NCI-H446 treated with DMSO at 0.1 percent for 48 hours (cell line): Measurements from ENCODE around the gene MB21D2.

Source experiments
- DNase-seq: peaks from one replicate; lab custom pipeline; 2025; lab: John Stamatoyannopoulos, UW

MB21D2 gene

DNA sequence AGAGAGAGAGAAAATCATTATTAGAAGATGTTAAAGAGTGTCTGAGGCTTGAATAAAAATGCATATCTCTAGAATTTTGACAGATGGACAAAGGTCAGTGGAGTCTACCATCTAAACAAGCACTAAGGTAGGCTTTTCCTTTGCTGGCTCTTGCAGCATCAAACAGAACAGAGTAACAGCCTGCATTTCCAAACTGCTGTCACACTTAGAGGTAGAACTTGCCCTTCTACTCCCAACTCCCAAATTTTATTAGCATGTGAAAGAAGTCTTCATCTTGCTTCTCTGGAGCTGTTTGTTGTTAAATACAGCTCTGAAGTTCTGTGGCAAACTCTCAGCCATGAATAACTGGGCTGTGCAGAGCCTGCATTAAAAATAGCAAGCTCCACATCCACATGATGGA lies 4.1 kb upstream of the MB21D2 start:
- DNase-seq: no peak

GRCh38 chr3:192920411-192920810 lies 2.8 kb upstream of the MB21D2 start:
- no peak for DNase-seq

DNA sequence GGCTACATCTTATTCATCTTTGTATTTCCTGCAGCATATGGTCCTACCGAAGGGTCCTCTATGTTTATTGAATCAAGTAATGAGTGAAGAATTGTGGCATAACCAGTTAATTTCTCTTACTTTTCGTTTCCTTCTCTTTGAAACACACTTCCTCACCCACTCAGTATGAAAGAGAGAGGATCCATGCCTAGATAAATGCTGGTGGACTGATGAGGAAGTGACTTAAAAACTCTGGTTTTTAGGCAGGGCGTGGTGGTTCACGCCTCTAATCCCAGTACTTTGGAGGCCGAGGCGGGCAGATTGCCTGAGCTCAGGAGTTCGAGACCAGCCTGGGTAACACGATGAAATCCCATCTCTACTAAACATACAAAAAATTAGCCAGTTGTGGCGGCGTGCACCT lies 2.2 kb upstream of the MB21D2 start:
- DNase-seq: no peak

DNA sequence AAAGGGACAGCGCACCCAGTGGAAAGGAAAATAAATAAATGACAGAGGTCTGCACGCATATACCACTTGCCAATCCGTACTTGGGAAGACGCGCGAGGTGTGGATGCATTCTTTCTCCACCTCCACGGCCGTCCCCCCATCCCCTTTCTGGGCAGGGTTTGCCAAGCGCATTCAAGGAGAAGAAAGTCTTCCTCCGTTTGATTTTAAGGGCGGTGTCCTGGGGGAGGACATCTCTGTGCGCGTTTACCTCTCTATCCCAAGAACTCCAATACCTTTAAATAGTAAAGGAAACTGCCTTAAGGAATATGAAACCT lies 576 bp upstream of the MB21D2 start:
- no peak for DNase-seq

- DNase-seq: no peak
These were observed 640 bp downstream of the MB21D2 start for GRCh38 chr3:192917028-192917403.

GRCh38 chr3:192916371-192917027 lies 1.2 kb downstream of the MB21D2 start:
- no peak for DNase-seq

GRCh38 chr3:192915722-192916121 lies 1.9 kb downstream of the MB21D2 start:
- no peak for DNase-seq

- DNase-seq: no peak
These were observed 2.4 kb downstream of the MB21D2 start for GRCh38 chr3:192915304-192915703.

DNA sequence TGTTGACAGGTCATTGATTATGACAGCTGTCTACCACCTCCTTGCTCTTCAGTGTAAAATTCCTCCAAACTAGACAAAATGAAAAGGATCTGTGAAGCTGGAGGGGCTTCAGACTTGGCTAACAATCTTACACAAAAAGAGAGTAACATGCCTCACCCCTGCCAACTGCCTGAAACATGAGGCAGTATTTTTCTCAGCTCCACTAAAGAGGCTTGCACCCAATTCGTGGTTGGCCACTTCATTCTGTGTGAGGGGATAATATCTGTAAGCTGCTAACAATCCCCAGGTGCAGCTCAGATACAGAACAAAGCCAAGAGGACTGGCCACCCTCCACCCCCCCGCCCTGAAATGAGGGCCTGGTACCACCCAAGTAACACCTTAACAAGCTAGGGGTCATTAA lies 2.8 kb downstream of the MB21D2 start:
- no peak for DNase-seq

- DNase-seq: no peak
These were observed 4.1 kb downstream of the MB21D2 start for GRCh38 chr3:192913540-192913939.

GRCh38 chr3:192911293-192911692 lies 6.4 kb downstream of the MB21D2 start:
- DNase-seq: no peak

- DNase-seq: no peak
These were observed 9.9 kb downstream of the MB21D2 start for GRCh38 chr3:192907784-192908183.

DNA sequence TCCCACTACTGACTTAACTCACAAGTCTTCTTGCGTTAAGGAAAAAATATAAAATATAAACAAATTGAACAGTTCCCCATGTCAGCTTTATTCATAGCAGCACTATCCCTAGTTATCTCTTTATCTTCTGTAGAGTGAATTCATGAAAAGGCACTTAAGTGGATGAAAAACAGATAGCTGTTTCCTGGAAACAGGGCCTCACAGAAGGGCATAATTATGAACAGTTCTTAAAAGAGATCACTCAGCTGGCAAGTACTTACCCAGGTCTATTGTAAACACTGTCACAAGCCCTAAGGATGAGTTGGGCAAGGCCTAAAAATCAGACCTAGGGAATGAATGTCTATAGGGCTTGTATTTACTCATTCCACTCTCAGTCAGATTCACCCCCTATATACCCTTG lies 10.7 kb downstream of the MB21D2 start:
- DNase-seq: no peak

DNA sequence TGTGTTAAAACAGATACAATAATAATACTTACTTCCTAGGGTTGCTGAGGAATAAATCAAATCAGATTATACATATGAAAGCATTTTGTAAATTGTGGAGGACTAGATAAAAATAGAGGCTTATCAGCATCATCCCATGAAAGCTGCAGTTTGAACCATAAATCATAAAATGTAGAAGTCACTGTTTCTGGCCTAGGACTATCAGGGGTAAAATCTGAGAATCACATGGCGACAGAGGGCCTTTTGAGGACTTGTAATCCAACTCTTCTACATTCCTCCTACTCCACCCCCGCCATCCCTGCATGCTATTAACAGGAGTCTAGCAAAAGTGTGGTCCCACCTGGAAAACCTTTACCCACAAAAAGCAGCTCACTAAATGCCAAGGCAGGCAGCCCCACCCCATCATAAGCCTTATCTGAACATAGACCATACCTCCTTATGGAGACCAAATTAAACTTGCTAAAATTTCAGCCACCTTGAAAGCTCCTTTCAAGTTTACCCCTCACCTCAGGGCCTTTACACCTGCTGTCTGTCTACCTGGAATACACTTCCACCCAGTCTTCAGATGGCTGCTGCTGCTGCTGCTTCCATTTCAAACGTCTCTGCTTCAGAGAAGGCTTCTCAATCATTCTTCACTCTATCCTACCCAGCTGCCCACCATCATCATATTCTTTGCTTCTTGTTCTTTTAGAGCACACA lies 11.5 kb downstream of the MB21D2 start:
- DNase-seq: no peak

- no peak for DNase-seq
These were observed 12.9 kb downstream of the MB21D2 start for GRCh38 chr3:192904632-192905289.

- no peak for DNase-seq
These were observed 15.1 kb downstream of the MB21D2 start for GRCh38 chr3:192902549-192902948.

DNA sequence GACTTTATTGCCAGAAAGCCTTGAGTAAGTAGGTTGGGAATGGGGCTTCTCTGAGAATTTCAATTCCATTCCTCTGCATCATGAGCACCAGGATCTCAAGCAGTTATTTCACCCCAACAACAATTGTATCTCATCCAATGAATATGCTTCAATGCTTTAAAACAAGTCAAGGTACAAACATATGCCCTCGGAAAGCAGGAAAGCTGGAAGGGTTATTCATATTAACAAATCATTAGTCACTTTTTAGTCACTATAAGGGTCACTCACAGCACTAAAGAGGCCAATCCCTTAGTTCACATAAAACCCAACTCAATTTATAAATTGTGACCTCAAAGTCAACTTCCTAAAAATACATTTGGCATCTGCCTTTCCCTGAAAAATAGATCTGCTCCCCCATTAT lies 16.2 kb downstream of the MB21D2 start:
- DNase-seq: no peak

DNA sequence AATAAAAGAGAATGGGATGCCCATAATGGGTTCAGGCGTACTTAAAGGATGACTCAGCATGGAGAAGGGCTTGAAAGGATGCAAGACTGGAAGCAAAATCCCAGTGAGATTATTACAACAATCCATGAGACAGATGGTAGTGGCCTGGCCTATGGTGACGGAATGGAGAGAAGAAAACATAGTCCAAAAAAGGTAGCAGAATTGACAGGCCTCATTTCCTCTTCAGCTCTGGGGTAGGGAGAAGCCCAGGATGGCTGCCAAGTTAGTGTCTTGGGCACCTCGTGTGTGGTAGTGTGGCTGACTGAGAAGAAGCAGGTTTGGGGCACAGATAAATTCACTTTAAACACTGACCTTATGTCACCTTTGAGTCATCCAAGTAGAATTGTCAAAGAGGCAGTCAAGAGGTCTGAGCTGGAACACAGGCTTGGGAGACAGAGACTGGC lies 18.1 kb downstream of the MB21D2 start:
- no peak for DNase-seq

GRCh38 chr3:192897005-192897404 lies 20.7 kb downstream of the MB21D2 start:
- no peak for DNase-seq

- DNase-seq: no peak
These were observed 21.4 kb downstream of the MB21D2 start for GRCh38 chr3:192896208-192896607.

DNA sequence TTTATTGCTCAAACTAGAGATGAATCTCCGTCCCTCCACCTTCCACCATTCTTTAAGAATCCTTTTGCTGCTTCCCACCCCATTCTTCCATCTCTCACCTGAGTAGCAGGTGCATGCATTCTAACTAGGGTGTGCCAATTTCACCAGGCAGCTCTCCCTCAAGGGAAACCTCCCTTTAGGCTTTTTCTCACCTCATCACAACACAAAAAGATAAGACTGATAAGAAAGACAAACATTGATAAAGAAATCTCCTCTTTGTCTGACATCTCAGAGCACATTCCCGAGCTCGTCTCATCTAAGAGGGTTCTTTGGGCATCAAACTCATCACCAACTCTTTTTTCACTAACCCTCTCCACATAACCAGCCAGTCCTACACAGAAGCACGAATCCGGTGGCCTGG lies 23.0 kb downstream of the MB21D2 start:
- no peak for DNase-seq

DNA sequence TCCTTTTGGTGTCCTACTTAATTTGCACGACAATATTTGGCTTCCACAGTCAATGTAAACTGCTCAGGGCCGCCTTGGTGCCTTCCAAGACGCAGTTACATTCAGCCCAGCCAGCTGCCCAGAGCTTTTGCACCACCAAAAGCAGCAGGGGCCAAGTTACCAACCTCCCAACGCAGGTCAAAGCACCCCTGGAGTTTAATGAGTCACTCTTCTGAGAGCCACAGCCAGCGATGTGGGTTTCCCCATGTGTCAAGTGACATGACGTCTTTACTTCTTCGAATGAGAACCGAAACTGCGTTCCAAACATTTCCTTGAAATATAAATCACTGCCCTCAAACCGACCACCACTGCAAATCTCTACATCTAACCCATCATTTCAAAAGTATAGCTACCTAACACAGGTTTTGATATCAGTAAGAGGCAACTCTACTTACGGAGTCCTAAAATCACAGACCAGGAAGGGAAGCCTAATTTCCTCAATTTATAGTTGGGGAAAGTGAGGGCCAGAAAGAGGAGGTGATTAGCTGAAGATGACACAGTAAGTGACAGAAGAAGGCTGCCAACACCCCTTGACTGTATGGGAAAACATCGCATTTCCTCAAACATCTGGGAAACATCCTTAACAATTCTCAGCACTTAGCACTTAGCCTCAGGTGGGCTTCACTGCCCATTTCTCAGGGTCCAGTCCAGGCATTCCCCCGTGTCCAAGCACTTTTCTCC lies 24.5 kb downstream of the MB21D2 start:
- DNase-seq: no peak
